Neuronal stem cell (in vitro differentiated cells): Measurements from ENCODE around the gene MCCC2.
"Not testable (repeated sequence)": the region's sequence is repeated elsewhere in the genome, so short reads cannot be mapped to it uniquely, and the experiment has no call there.

Experiments used
- DNase-seq: peaks from one replicate; pipeline ENCODE4 v3.0.0-alpha.2; 2013; ENCODE audit warnings: low spot score
- H2AFZ ChIP-seq: one replicate; pipeline ENCODE4 v1.6.1; 2013; ENCODE audit warnings: mild to moderate bottlenecking, low read length, inconsistent platforms
- H2AK5ac ChIP-seq: 2 replicates; pipeline ENCODE4 v1.6.1; 2013; ENCODE audit warnings: low read depth, mild to moderate bottlenecking, inconsistent platforms, low read length, moderate library complexity, mixed read lengths
- H2BK120ac ChIP-seq: 2 replicates; pipeline ENCODE4 v1.6.1; 2013; ENCODE audit warnings: low read depth, mild to moderate bottlenecking, inconsistent platforms, low read length, moderate library complexity, mixed read lengths
- H2BK12ac ChIP-seq: one replicate; pipeline ENCODE4 v1.6.1; 2013; ENCODE audit warnings: low read length, inconsistent platforms
- H2BK15ac ChIP-seq: 2 replicates; pipeline ENCODE4 v1.6.1; 2013; ENCODE audit warnings: mild to moderate bottlenecking, low read length, inconsistent platforms, mixed read lengths
- H2BK5ac ChIP-seq: one replicate; pipeline ENCODE4 v1.6.1; 2013; ENCODE audit warnings: inconsistent platforms, mild to moderate bottlenecking, low read length, moderate library complexity
- H3K14ac ChIP-seq: one replicate; pipeline ENCODE4 v1.6.1; 2013; ENCODE audit warnings: low read length, inconsistent platforms
- H3K18ac ChIP-seq: 2 replicates; pipeline ENCODE4 v1.6.1; 2013; ENCODE audit warnings: low read length, inconsistent platforms
- H3K23ac ChIP-seq: 2 replicates; pipeline ENCODE4 v1.6.1; 2013; ENCODE audit warnings: low read depth, mild to moderate bottlenecking, mixed read lengths, low read length, inconsistent platforms; ENCODE audit not compliant: poor library complexity
- H3K27ac ChIP-seq: replicated peaks from 3 replicates; pipeline ENCODE4 v1.5.1; 2013; ENCODE audit warnings: low read length, inconsistent platforms
- H3K27me3 ChIP-seq, 3 experiments: 2 replicates each; pipeline ENCODE4 v1.6.1; 2013; ENCODE audit warnings: low read length in 3 of 3, mild to moderate bottlenecking in 2 of 3, inconsistent platforms in 1 of 3, low read depth in 1 of 3, mixed read lengths in 1 of 3, moderate library complexity in 1 of 3; ENCODE audit not compliant: control insufficient read depth in 3 of 3, insufficient read depth in 3 of 3
- H3K36me3 ChIP-seq, 2 donors: replicated peaks in 1 of 2; 2 replicates each; pipeline ENCODE4 v1.6.1; 2013; ENCODE audit warnings: low read length in 2 of 2; ENCODE audit not compliant: control insufficient read depth in 2 of 2, insufficient read depth in 2 of 2
- H3K4ac ChIP-seq: 2 replicates; pipeline ENCODE4 v1.6.1; 2013; ENCODE audit warnings: inconsistent platforms, mild to moderate bottlenecking, low read length, moderate library complexity
- H3K4me1 ChIP-seq, 2 donors: 1 replicate in 1 of 2; 2 replicates in 1 of 2; pipeline ENCODE4 v1.6.1; 2013; ENCODE audit warnings: low read length in 2 of 2, low read depth in 1 of 2; ENCODE audit not compliant: control insufficient read depth in 2 of 2, insufficient read depth in 1 of 2
- H3K4me2 ChIP-seq: one replicate; pipeline ENCODE4 v1.6.1; 2013; ENCODE audit warnings: mild to moderate bottlenecking, low read length, inconsistent platforms; ENCODE audit not compliant: insufficient read depth, poor library complexity, severe bottlenecking
- H3K4me3 ChIP-seq, 2 donors: 2 replicates each; pipeline ENCODE4 v1.5.1; 2013; ENCODE audit warnings: low read length in 2 of 2, mild to moderate bottlenecking in 2 of 2, inconsistent platforms in 1 of 2, moderate library complexity in 1 of 2
- H3K79me1 ChIP-seq: one replicate; pipeline ENCODE4 v1.6.1; 2013; ENCODE audit warnings: low read depth, mild to moderate bottlenecking, inconsistent platforms, low read length, moderate library complexity
- H3K9ac ChIP-seq: one replicate; pipeline ENCODE4 v1.6.1; 2013; ENCODE audit warnings: mild to moderate bottlenecking, low read depth, low read length, inconsistent platforms; ENCODE audit not compliant: poor library complexity
- H3K9me3 ChIP-seq, 2 donors: replicated peaks in 1 of 2; 2 replicates each; pipeline versions ENCODE3 to v1.6.1; 2013; ENCODE audit warnings: low read length in 2 of 2, mild to moderate bottlenecking in 2 of 2, inconsistent platforms in 1 of 2, low read depth in 1 of 2, mixed read lengths in 1 of 2, moderate library complexity in 1 of 2; ENCODE audit not compliant: control insufficient read depth in 2 of 2, insufficient read depth in 1 of 2
- H4K8ac ChIP-seq: one replicate; pipeline ENCODE4 v1.6.1; 2013; ENCODE audit warnings: low read depth, mild to moderate bottlenecking, inconsistent platforms, low read length, moderate library complexity
- H4K91ac ChIP-seq: one replicate; pipeline ENCODE4 v1.6.1; 2013; ENCODE audit warnings: low read length, low read depth, mild to moderate bottlenecking, inconsistent platforms; ENCODE audit not compliant: poor library complexity
- WGBS, 2 donors: extraction: QIAGEN DNeasy Blood & Tissue Kit; methylation state at CpG; one replicate each; pipeline ENCODE4 v1.1.7; 2013; ENCODE audit warnings: missing lambda C conversion rate in 2 of 2, mixed read lengths in 1 of 2; ENCODE audit not compliant: insufficient read length in 2 of 2, insufficient replicate concordance in 1 of 2; ENCODE audit errors: extremely low coverage in 2 of 2; 5-methylcytosine and 5-hydroxymethylcytosine counted together

The MCCC2 gene

GRCh38 chr5:71571811-71572210, 15.3 kb upstream of the MCCC2 start:
- H3K9me3 ChIP-seq, H2AK5ac ChIP-seq, H3K4me1 ChIP-seq, H3K4ac ChIP-seq, H3K18ac ChIP-seq, H3K14ac ChIP-seq, H2BK12ac ChIP-seq, H2BK15ac ChIP-seq, DNase-seq, H3K23ac ChIP-seq, H3K27ac ChIP-seq, H3K27me3 ChIP-seq, H3K9ac ChIP-seq, H3K4me3 ChIP-seq, H4K8ac ChIP-seq, H2BK5ac ChIP-seq, H3K79me1 ChIP-seq, H3K4me2 ChIP-seq, H2BK120ac ChIP-seq, H4K91ac ChIP-seq: not testable (repeated sequence)
- peaks cover 3 to 22% of the 10 kb centered on the region in 2 donors for H3K36me3 ChIP-seq
- no CpG with 5 or more reads among the region's 7 CpGs for WGBS, 2 donors
- peak overlapping the region; percentile 23 for H2AFZ ChIP-seq

GRCh38 chr5:71573591-71573990, 13.5 kb upstream of the MCCC2 start:
- Histone ChIP-seq H3K4me3 (no peak overlapping the region), H4K91ac (no peak overlapping the region), H2BK120ac (no peak overlapping the region), H2BK15ac (no peak overlapping the region), H3K79me1 (no peaks in the 10 kb centered on the region), H3K23ac (no peak overlapping the region), H3K4me1 (peaks cover 2 to 4% of the 10 kb centered on the region in 2 donors), H2AFZ (no peak overlapping the region), H3K18ac (no peak overlapping the region), H2AK5ac (no peak overlapping the region), H4K8ac (no peak overlapping the region), H3K27me3 (no peaks in the 10 kb centered on the region), H2BK12ac (no peak overlapping the region), H3K9me3 (peaks cover 2 to 3% of the 10 kb centered on the region in 2 donors), H3K4me2 (no peak overlapping the region), H2BK5ac (no peak overlapping the region), H3K36me3 (peaks cover 1 to 6% of the 10 kb centered on the region in 2 donors), H3K14ac (no peak overlapping the region), H3K4ac (no peak overlapping the region), H3K9ac (no peak overlapping the region), H3K27ac (no peak overlapping the region)
- no peak for DNase-seq
- WGBS, 2 donors: no CpG with 5 or more reads among the region's 7 CpGs

- H2BK12ac ChIP-seq, H4K8ac ChIP-seq, H2BK120ac ChIP-seq, H3K4ac ChIP-seq, H3K9ac ChIP-seq, H3K4me2 ChIP-seq, H4K91ac ChIP-seq, H3K79me1 ChIP-seq, H3K27me3 ChIP-seq, H3K9me3 ChIP-seq, H2AFZ ChIP-seq, H3K18ac ChIP-seq, H3K36me3 ChIP-seq, H2BK5ac ChIP-seq, H3K14ac ChIP-seq, H3K23ac ChIP-seq, H3K4me3 ChIP-seq, H3K27ac ChIP-seq, DNase-seq, H2AK5ac ChIP-seq, H2BK15ac ChIP-seq, H3K4me1 ChIP-seq: not testable (repeated sequence)
- no CpG with 5 or more reads among the region's 4 CpGs for WGBS, 2 donors
Observed at GRCh38 chr5:71575588-71575987, 11.6 kb upstream of the MCCC2 start.

GRCh38 chr5:71576241-71576640, 10.9 kb upstream of the MCCC2 start:
- DNase-seq: no peak
- no peak overlapping the region for H2AFZ ChIP-seq
- H3K18ac ChIP-seq: no peak overlapping the region
- H3K79me1 ChIP-seq: no peaks in the 10 kb centered on the region
- H2AK5ac ChIP-seq: no peak overlapping the region
- H2BK15ac ChIP-seq: no peak overlapping the region
- H3K4me1 ChIP-seq: peaks cover 2 to 4% of the 10 kb centered on the region in 2 donors
- H3K9ac ChIP-seq: no peak overlapping the region
- no peak overlapping the region for H2BK120ac ChIP-seq
- H2BK12ac ChIP-seq: no peak overlapping the region
- no peak overlapping the region for H3K4ac ChIP-seq
- H3K4me2 ChIP-seq: no peak overlapping the region
- no peak overlapping the region for H4K8ac ChIP-seq
- no CpG with 5 or more reads among the region's 3 CpGs for WGBS, 2 donors
- H3K27ac ChIP-seq: no peak overlapping the region
- H3K23ac ChIP-seq: no peak overlapping the region
- H3K9me3 ChIP-seq: peaks cover 2% of the 10 kb centered on the region in 2 donors
- H4K91ac ChIP-seq: no peak overlapping the region
- peaks cover 0 to 1% of the 10 kb centered on the region in 2 donors for H3K36me3 ChIP-seq
- H3K14ac ChIP-seq: no peak overlapping the region
- no peak overlapping the region for H3K4me3 ChIP-seq
- H3K27me3 ChIP-seq: no peaks in the 10 kb centered on the region
- H2BK5ac ChIP-seq: no peak overlapping the region
